ENCODE data around the gene ZNF337.
"Not testable (repeated sequence)": the region's sequence is repeated elsewhere in the genome, so short reads cannot be mapped to it uniquely, and the experiment has no call there.

The ZNF337 gene

GRCh38 chr20:25707695-25708094 lies 11.0 kb upstream of the ZNF337 start:
- DNase-seq (ENCODE audit: low read depth) = no peak
- H3K4me3 ChIP-seq (replicated peaks; ENCODE audit: low read depth, low read length) = no peak overlapping the region
- TF ChIP-seq CTCF (IDR thresholded peaks at IDR 0.05; ENCODE audit: low read length, missing control alignments) = no peak

- no peak for TF ChIP-seq CTCF (IDR thresholded peaks at IDR 0.05; ENCODE audit: low read length, missing control alignments)
- DNase-seq (ENCODE audit: low read depth) = no peak
- no peak overlapping the region for H3K4me3 ChIP-seq (replicated peaks; ENCODE audit: low read depth, low read length)
These were observed 10.1 kb upstream of the ZNF337 start for GRCh38 chr20:25706793-25707192.

GRCh38 chr20:25705830-25706351 lies 9.2 kb upstream of the ZNF337 start:
- TF ChIP-seq CTCF (IDR thresholded peaks at IDR 0.05; ENCODE audit: low read length, missing control alignments) = no peak
- no peak for DNase-seq (ENCODE audit: low read depth)
- no peak overlapping the region for H3K4me3 ChIP-seq (replicated peaks; ENCODE audit: low read depth, low read length)

- DNase-seq (ENCODE audit: low read depth); H3K4me3 ChIP-seq (replicated peaks; ENCODE audit: low read depth, low read length): not testable (repeated sequence)
These were observed 7.7 kb upstream of the ZNF337 start for GRCh38 chr20:25704303-25704702.

- DNase-seq (ENCODE audit: low read depth); H3K4me3 ChIP-seq (replicated peaks; ENCODE audit: low read depth, low read length): not testable (repeated sequence)
These were observed 4.2 kb upstream of the ZNF337 start for GRCh38 chr20:25700835-25701234.

- H3K4me3 ChIP-seq (replicated peaks; ENCODE audit: low read depth, low read length) = no peak overlapping the region
- peak; percentile 21 for DNase-seq (ENCODE audit: low read depth)
- no peak for TF ChIP-seq CTCF (IDR thresholded peaks at IDR 0.05; ENCODE audit: low read length, missing control alignments)
These were observed 3.3 kb upstream of the ZNF337 start for GRCh38 chr20:25699914-25700313.

GRCh38 chr20:25697132-25697446 lies 436 bp upstream of the ZNF337 start:
- peak overlapping the region; percentile 91 for H3K4me3 ChIP-seq (replicated peaks; ENCODE audit: low read depth, low read length)
- no peak for TF ChIP-seq CTCF (IDR thresholded peaks at IDR 0.05; ENCODE audit: low read length, missing control alignments)

GRCh38 chr20:25695532-25696370 lies 902 bp downstream of the ZNF337 start:
- no peak for TF ChIP-seq CTCF (IDR thresholded peaks at IDR 0.05; ENCODE audit: low read length, missing control alignments)
- H3K4me3 ChIP-seq (replicated peaks; ENCODE audit: low read depth, low read length) = peak overlapping the region; percentile 91
- DNase-seq (ENCODE audit: low read depth) = peak; percentile 11

More at GRCh38 chr20:25697132-25697446, 436 bp upstream of the ZNF337 start:
- DNase-seq (ENCODE audit: low read depth) = no peak
